ENCODE data around the gene ZNF212. TPM values are rescaled to one million over a fixed set of nuclear protein-coding genes. Genes with fewer than 3 reads are reported as not detected.

Gene ZNF212
- 4.0 and 5.4 TPM in 2 replicates for total RNA-seq

DNA sequence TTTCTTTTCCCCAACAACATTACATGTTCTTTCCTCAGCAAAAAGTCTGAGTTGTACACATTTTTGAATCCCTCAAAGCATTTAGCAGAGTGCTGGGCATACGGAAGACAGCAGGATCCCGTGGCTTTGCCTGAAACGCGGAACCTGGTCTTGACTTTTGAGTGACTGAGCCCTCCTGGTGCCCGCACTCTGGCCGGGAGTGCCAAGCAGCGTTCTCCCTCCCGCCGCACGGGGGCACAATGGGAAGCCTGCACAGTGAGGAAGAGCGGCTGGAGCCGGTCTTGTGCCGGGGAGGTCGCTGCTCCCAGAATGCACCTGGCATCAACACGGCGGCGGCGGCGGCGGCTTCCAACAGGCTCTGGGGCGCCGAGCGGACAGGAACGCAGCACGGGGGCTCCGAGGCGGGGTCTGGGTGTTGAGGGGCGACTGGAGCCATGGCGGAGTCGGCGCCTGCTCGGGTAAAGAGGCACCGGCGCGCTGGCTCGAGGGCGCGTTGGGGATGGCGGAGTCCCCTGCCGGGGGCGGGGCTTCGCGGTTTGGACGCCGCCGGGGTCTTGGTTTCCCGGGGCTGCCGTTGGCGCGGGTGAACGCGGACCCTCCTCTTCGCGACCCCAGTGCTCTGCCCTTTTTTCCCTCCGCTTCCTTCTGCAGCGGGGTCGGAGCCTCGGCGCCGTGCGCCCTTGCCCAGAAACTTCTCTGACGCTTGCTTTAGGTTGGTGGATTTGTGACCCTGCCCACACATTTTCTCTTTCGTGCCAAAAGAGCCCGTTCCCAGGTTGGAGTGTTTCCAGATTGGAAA lies at the start of gene ZNF212:
TSS of gene ZNF212 (plus strand) at position 307 of the 799 bp plus-strand sequence. CDS start at position 435, 128 bp downstream.

DNA sequence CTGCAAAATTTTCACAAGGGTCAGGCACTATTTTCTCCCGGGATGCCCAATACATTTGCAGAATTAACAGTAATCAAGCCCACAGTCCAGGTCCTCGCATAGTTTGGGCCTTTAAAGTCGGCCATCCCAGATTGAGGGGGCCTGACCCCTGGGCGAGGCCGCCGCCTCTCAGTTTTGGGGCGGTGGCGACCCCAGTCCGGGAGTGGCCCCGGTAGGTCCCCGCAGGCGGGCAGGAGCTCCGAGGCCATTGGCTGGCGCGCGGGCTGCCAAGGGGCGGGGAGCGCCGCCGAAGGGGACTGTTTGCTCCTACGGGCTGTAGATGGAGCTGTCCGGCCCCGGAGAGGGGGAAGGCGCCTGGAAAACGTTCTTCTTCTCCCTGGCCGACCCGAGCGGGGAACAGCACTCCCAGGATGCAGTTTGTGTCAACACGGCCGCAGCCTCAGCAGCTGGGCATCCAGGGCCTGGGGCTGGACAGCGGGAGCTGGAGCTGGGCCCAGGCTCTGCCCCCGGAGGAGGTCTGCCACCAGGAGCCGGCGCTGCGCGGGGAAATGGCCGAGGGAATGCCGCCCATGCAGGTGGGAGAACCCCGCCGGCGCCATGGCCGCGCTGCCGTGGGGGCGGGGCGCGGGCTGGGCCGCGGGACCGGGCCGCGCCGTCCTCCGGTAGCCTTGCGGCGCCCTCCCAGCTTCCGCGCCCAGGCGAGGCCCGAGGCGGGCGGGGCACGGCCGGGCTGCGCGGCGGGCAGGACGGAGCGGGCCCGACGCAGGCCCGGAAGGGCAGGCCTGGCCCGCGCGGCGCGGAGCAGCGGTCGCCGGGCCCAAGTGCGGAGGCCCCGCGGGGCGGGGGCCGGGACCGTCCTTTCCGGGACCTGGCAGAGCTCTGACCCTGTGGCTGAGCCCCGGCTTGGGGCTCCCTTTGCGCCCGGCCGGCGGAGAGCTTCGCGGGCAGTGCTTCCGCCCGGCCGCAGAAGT lies 44.0 kb upstream of the ZNF212 start, which contains the start of gene ZNF282:
TSS of gene ZNF282 (plus strand) at position 367 of the 971 bp plus-strand sequence. CDS start at position 411, 44 bp downstream.

DNA sequence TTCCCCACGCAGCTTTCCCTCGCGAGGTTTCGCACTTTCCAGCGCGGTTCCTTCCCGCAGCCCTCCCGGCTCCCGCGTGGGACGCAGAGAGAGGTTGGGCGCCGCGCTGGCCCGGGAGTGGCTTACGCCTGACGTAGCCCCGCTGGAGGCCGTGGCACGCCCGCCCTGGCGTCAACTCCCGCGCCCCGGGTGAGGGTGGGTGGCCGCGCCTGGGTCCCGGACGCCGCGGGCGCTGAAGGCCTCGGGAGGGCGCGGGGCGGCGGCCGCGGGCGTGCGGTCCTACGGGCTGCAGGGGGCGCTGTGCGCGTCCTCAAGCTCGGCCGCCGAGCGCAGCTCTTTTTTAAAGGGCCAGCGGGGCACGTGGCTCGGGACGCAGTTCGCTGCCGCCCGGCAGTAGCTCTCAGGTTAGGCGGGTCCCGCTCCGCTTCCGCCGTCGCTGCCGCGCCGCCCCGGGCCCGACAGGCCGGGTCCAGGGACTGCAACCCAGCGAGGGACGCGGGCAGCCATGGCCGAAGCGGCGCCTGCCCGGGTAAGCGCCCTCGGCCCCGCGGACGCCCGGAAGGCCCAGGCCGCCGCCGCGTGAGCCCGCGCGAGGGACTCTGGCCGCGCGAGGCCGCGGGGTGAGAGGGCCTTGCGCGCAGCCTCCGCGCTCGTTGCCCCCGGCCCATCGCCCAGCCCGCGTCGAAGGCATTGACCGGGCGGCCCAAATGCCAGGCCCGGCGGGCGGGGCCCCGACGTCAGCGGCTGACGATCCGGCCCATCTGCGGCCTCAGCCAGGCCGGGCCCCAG lies 22.6 kb downstream of the ZNF212 start, which contains the start of gene ZNF783:
TSS of gene ZNF783 (plus strand) at position 368 of the 789 bp plus-strand sequence. CDS start at position 506, 138 bp downstream.

Other genes with a start within 250 kb of the ZNF212 start
- gene PDIA4, start 211.1 kb upstream of the ZNF212 start, total RNA-seq = 404 and 710 TPM in 2 replicates
- gene ZNF786, start 148.9 kb upstream of the ZNF212 start, total RNA-seq = 6.3 and 6.7 TPM in 2 replicates
- 1.9 and 5.0 TPM in 2 replicates for gene ZNF425, start 113.3 kb upstream of the ZNF212 start, total RNA-seq
- 7.0 and 7.4 TPM in 2 replicates for gene ZNF398, start 92.2 kb upstream of the ZNF212 start, total RNA-seq
- gene ZNF282, start 44.1 kb upstream of the ZNF212 start, total RNA-seq = 18.5 and 20.1 TPM in 2 replicates
- gene ZNF783, start 22.5 kb downstream of the ZNF212 start, total RNA-seq = 8.5 and 13.2 TPM in 2 replicates
- 6.4 and 7.2 TPM in 2 replicates for gene ZNF777, start 221.4 kb downstream of the ZNF212 start, total RNA-seq